Gastrocnemius medialis (tissue), 4 donors: ENCODE results near the gene ZNF146. TPM values are rescaled to one million over a fixed set of nuclear protein-coding genes. Genes with fewer than 3 reads are reported as not detected.

Experiments used
- ATAC-seq, 2 donors: fragments of 150-250 bp; one replicate each; pipeline ENCODE4 v1.9.1; 2016
- DNase-seq, 2 donors: peaks; one replicate each; pipeline ENCODE4 v3.0.0-alpha.2; 2019
- H3K27ac ChIP-seq, 4 donors: fragments of 200-600 bp; sonication (generic); 1 replicate in 1 of 4; 2 replicates in 3 of 4; pipeline ENCODE4 v1.5.1; 2016 to 2018; ENCODE audit warnings: mild to moderate bottlenecking in 2 of 4, moderate library complexity in 1 of 4
- H3K27me3 ChIP-seq, 3 donors: fragments of 200-600 bp; sonication (generic) in 2 of 3; 1 replicate in 1 of 3; 2 replicates in 2 of 3; pipeline versions ENCODE4 v1.5.1 to v1.6.0; 2016 to 2019; ENCODE audit warnings: mild to moderate bottlenecking in 1 of 3, moderate library complexity in 1 of 3
- H3K36me3 ChIP-seq, 2 donors: fragments of 200-600 bp; sonication (generic) in 1 of 2; one replicate each; pipeline ENCODE4 v1.5.1; 2017 to 2018
- H3K4me1 ChIP-seq, 2 donors: fragments of 200-600 bp; sonication (generic) in 1 of 2; one replicate each; pipeline ENCODE4 v1.5.1; 2016 to 2017; ENCODE audit warnings: mild to moderate bottlenecking in 2 of 2
- H3K4me3 ChIP-seq, 4 donors: fragments of 200-600 bp; sonication (generic) in 3 of 4; 1 replicate in 1 of 4; 2 replicates in 3 of 4; pipeline ENCODE4 v1.5.1; 2016 to 2019; ENCODE audit warnings: mild to moderate bottlenecking in 2 of 4
- H3K9me3 ChIP-seq, 3 donors: fragments of 200-600 bp; sonication (generic) in 2 of 3; 1 replicate in 1 of 3; 2 replicates in 2 of 3; pipeline ENCODE4 v1.5.1; 2016 to 2019
- CTCF ChIP-seq, 5 experiments: fragments of 450-650 bp in 3 of 5; fragments of 200-600 bp in 2 of 5; sonication (generic) in 2 of 5; IDR thresholded peaks in 4 of 5; conservative IDR thresholded peaks in 1 of 5; 1 replicate in 4 of 5; 2 replicates in 1 of 5; pipeline ENCODE4 v1.5.1; 2016 to 2019; ENCODE audit warnings: antibody characterized with exemption in 5 of 5, mild to moderate bottlenecking in 3 of 5, moderate library complexity in 3 of 5
- POLR2A ChIP-seq, 2 donors: fragments of 450-650 bp; IDR thresholded peaks; one replicate each; pipeline ENCODE4 v1.6.1; 2017; ENCODE audit warnings: antibody characterized with exemption in 2 of 2, mild to moderate bottlenecking in 2 of 2, moderate library complexity in 2 of 2
- in situ Hi-C, 4 donors: fragments of 200-750 bp; cut with MboI; loops; one replicate each; pipeline versions ENCODE4 v1.15.0 to v1.8.0; 2017; ENCODE audit warnings: low sequenced_read_pairs in 4 of 4
- intact Hi-C: fragments of 100-400 bp; cut with DNase I; formaldehyde crosslinking; loops from one replicate; pipeline ENCODE4 v1.15.1; 2023; ENCODE audit warnings: low total_unique reads
- total RNA-seq, 4 donors: library from RNA; depleted of rRNA; stranded (reverse); fragments of >200 nt; gene quantifications; one replicate each; pipeline versions ENCODE4 v1.1.0 to v1.2.3, GENCODE V29; 2016

ZNF146 gene
- total RNA-seq, 4 donors from 2014 or later = 47.8 to 108 (median 91.2) TPM

GRCh38 chr19:36255316-36255715, 40.4 kb downstream of the ZNF146 start:
- no peak for TF ChIP-seq POLR2A (IDR thresholded peaks at IDR 0.05)
- TF ChIP-seq CTCF (IDR thresholded peaks at IDR 0.05 in 4 of 5, conservative IDR thresholded peaks at IDR 0.05 in 1 of 5) = no peak

GRCh38 chr19:36256064-36256463, 41.2 kb downstream of the ZNF146 start:
- Histone ChIP-seq H3K27ac (no peak overlapping the region), H3K27me3 (peaks cover 0 to 9% (median 0%) of the 10 kb centered on the region in 3 donors), H3K4me3 (no peak overlapping the region), H3K9me3 (no peaks in the 10 kb centered on the region), H3K4me1 (no peaks in the 10 kb centered on the region), H3K36me3 (no peaks in the 10 kb centered on the region)
- no peak for TF ChIP-seq POLR2A (IDR thresholded peaks at IDR 0.05)
- TF ChIP-seq CTCF (IDR thresholded peaks at IDR 0.05 in 4 of 5, conservative IDR thresholded peaks at IDR 0.05 in 1 of 5) = no peak
- intact Hi-C loops = no loop called here
- DNase-seq (no peak), ATAC-seq (no peak)
- in situ Hi-C loops = no loop called here

More at GRCh38 chr19:36255316-36255715, 40.4 kb downstream of the ZNF146 start:
- H3K36me3 ChIP-seq = no peaks in the 10 kb centered on the region
- DNase-seq (no peak), ATAC-seq (no peak)
- no peak overlapping the region for H3K4me3 ChIP-seq
- in situ Hi-C loops = no loop called here
- intact Hi-C loops = no loop called here
- no peak overlapping the region for H3K27ac ChIP-seq
- H3K4me1 ChIP-seq = no peaks in the 10 kb centered on the region
- no peaks in the 10 kb centered on the region for H3K9me3 ChIP-seq
- H3K27me3 ChIP-seq = peaks cover 0 to 9% (median 0%) of the 10 kb centered on the region in 3 donors

- in situ Hi-C loops = no loop called here
- no peak for DNase-seq
- no peaks in the 10 kb centered on the region for H3K36me3 ChIP-seq
- peak overlapping the region in 1 of 4 donors; percentile 41 for H3K27ac ChIP-seq
- TF ChIP-seq POLR2A (IDR thresholded peaks at IDR 0.05) = no peak
- no peak for TF ChIP-seq CTCF (IDR thresholded peaks at IDR 0.05 in 4 of 5, conservative IDR thresholded peaks at IDR 0.05 in 1 of 5)
- no peaks in the 10 kb centered on the region for H3K9me3 ChIP-seq
- no peak for ATAC-seq
- no peaks in the 10 kb centered on the region for H3K4me1 ChIP-seq
- intact Hi-C loops = no loop called here
- peak overlapping the region in 3 of 4 donors; percentile 35 to 62 (median 37) for H3K4me3 ChIP-seq
- H3K27me3 ChIP-seq = peaks cover 0 to 9% (median 0%) of the 10 kb centered on the region in 3 donors
Observed at GRCh38 chr19:36256853-36257519, 42.1 kb downstream of the ZNF146 start.

GRCh38 chr19:36257520-36257876, 42.6 kb downstream of the ZNF146 start:
- ATAC-seq (no peak), DNase-seq (no peak)
- H3K9me3 ChIP-seq = no peaks in the 10 kb centered on the region
- in situ Hi-C loops = no loop called here
- intact Hi-C loops = no loop called here
- peak overlapping the region in 1 of 4 donors; percentile 41 for H3K27ac ChIP-seq
- TF ChIP-seq CTCF (IDR thresholded peaks at IDR 0.05 in 4 of 5, conservative IDR thresholded peaks at IDR 0.05 in 1 of 5) = no peak
- H3K36me3 ChIP-seq = no peaks in the 10 kb centered on the region
- H3K27me3 ChIP-seq = peaks cover 0 to 9% (median 0%) of the 10 kb centered on the region in 3 donors
- H3K4me3 ChIP-seq = peak overlapping the region in 3 of 4 donors; percentile 35 to 62 (median 37)
- H3K4me1 ChIP-seq = no peaks in the 10 kb centered on the region
